NCI-H2081 treated with DMSO at 0.1 percent for 48 hours (cell line): Measurements from ENCODE around the gene KRTAP10-7.
"Not testable (repeated sequence)": the region's sequence is repeated elsewhere in the genome, so short reads cannot be mapped to it uniquely, and the experiment has no call there.

Experiments
- DNase-seq: peaks from one replicate; lab custom pipeline; 2025; lab: John Stamatoyannopoulos, UW

KRTAP10-7 gene

DNA sequence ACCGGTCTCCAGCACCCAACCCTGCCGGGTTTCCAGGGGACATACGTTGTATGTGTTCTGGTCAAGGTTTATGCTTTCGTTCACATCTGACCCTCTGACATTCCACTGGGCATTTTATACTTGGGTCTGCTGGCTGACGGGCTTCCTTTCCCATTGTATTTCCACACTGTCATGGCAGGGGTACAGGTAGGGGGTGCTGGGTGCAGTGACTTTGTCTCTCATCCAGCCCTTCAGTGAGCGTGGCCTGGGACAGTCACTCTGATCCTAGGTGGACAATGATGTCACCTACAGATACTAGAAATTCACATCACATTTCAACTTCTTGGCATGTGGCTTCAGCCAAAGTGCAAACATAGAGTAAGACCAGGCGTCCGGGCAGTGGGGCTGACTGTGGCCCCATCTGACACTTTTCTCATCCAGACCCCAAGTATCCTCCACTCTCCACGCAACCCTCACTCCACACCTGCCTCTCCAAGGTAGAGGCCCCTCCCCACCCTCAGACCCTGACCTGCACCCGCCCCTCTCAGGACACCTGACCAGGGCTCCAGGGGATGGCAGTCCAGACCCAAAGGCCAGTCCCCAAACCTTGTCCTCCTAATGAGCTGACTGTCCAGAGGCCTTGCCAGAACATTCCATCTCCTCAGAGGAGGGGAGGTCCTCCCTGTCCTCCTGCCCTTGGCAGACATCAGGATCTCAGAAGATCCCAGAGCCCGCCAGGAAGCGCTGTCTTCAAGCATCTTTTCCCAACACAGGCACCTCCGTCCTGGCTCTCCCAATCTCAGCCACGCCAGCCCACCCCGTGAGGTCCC lies 36.0 kb downstream of the KRTAP10-7 start:
- no peak for DNase-seq

DNA sequence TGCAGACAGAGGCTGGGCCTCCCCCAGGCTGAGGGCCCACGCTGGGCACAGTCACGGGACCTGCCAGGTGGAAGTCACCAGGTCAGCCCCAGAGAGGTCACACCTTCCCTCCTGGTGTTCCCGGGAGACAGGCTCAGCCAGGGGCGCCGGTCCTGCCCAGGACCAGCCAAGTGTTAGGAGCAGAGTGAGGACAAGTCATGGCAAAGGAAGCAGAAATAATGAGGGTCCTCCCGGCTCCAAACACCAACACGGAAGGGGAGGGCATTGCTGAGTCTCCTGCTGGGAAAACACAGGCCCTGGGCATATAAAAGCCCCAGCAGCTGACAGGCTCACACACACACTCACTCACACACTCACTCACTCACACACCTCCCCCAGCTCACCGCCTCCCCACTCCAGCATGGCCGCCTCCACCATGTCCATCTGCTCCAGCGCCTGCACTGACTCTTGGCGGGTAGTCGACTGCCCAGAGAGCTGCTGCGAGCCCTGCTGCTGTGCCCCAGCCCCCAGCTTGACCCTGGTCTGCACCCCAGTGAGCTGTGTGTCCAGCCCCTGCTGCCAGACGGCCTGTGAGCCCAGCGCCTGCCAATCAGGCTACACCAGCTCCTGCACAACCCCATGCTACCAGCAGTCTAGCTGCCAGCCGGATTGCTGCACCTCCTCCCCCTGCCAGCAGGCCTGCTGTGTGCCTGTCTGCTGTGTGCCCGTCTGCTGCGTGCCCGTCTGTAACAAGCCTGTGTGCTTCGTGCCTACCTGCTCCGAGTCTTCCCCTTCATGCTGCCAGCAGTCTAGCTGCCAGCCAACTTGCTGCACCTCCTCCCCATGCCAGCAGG lies 36.8 kb downstream of the KRTAP10-7 start, which contains the start of gene KRTAP10-10:
Gene KRTAP10-10, plus strand, starts transcription at position 339 of the 833 bp plus-strand sequence. Its CDS starts 62 bp downstream, at position 401.
- DNase-seq: no peak

- DNase-seq: not testable (repeated sequence)
These were observed 37.5 kb downstream of the KRTAP10-7 start for GRCh38 chr21:44637851-44638348.

DNA sequence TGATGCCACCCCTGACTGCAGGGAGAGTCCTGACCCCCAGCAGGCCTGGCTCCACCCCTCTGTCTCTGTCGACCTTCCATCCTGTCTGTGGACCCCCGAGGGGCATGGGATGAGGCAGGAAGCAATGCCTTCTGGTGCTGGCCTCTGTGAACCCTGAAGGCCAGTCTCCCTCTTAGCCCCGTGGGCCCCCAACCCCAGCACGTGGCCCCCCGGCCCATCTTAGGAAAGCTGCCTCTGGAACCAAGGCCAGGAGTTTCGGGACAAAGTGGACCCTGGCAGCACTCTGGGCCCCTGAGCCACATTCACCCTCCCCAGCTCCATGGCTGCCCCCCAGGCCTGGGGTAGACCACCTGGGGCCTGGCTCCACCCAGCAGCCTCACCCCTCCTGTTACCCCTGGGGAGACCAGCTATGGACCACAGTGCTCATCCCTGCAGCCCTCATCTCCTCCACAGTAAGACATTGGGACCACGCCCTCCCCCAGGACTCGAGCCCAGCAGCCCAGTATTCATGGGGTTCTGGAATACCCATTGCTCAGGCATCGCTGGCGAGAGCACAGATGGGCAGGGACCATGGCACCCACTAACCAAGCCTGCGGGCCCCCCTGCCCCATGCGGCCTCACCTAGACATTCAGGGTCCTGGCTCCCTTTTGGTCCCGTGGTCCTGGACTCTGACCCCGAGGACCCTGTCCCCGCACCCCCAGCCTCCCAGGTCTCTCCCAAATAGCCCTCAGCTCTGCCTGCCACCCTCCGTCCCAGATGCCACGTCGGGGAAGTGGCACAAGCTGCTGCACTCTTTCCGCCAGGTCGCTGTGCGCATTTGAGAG lies 38.3 kb downstream of the KRTAP10-7 start:
- DNase-seq: not testable (repeated sequence)

GRCh38 chr21:44639331-44639655 lies 38.9 kb downstream of the KRTAP10-7 start:
- no peak for DNase-seq

GRCh38 chr21:44640761-44641160 lies 40.4 kb downstream of the KRTAP10-7 start:
- DNase-seq: no peak

DNA sequence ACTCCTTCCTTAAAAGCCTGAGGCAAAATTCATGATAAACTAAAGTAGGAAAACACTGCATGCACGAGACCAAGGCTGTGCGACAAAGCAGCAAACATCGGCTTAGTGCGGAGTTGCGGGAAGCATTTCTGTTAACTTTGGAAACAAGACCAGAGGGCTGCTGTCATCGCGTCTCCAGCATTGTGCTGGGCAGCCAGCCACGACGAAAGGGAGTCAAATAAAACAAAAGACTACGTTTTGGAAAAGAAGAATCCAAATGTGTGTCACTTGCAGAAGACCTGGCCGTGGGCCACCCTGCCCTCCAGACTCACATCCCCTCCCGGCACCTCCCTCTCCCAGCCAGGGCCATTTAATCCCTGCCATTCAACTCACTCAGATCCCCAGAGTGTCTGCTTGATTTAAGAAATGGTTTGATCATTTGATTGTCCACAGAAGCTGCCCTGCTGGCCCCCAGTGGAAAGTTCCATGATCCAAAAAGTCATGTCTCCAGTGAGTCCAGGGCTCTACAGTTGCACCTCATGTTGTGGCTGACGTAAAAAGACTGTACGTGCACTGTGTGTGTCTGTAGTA lies 43.4 kb downstream of the KRTAP10-7 start:
- peak; percentile 1 for DNase-seq

GRCh38 chr21:44644878-44645277 lies 44.5 kb downstream of the KRTAP10-7 start:
- no peak for DNase-seq

GRCh38 chr21:44646366-44647221 lies 46.2 kb downstream of the KRTAP10-7 start, which contains the start of gene KRTAP10-11:
TSS of gene KRTAP10-11 (plus strand) at chr21:44646414. CDS start at chr21:44646459, 45 bp downstream.
- DNase-seq: not testable (repeated sequence)

DNA sequence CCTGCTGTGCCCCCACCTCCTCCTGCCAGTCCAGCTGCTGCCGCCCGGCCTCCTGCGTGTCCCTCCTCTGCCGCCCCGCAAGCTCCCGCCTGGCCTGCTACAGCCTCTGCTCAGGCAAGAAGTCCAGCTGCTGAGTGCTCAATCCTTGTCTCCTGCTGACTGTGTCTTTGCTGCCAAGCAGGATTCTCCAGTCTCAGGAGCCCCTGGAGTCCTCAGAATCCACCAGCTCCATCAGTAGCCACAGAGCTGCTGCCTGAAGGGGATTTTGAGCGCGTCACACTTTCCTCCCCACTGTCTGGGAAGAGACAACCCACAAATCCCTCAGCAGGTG lies 46.8 kb downstream of the KRTAP10-7 start:
- DNase-seq: no peak

DNA sequence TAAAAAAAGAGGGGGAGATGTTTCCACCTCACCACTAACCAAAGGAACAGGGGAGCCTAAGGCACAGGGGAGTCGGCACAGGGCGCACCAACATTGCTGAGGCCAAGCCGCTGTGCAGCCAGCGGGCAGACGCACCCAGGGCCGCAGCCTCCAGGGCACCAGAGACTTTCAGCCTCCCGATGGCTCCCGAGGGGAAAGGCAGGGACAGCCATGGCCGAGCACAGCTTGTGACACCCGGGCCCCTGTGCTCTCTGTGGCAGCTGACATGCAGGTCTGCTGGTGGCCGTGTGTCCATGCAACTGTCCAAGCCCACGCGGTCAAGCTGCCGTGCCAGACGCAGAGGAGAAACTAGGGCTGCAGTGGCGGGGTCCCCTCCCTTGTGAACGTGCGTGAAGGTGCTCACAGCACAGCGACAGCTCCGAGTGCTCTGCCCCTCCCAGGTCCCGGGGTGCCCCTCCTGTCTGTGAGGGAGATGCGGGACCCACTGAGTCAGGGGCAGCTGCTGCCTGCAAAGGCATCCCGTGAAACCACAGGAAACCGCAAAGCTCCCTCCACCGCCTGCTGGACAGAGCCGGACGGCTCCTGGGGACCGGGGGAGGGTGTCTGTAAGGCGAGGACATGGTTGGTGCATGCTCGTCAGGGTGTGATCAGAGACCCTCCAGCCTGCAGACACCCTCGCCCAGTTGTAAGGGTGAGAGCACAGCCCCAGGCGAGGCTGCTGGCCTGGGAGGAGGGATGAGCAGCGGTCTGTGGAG lies 48.3 kb downstream of the KRTAP10-7 start:
- DNase-seq: no peak

DNA sequence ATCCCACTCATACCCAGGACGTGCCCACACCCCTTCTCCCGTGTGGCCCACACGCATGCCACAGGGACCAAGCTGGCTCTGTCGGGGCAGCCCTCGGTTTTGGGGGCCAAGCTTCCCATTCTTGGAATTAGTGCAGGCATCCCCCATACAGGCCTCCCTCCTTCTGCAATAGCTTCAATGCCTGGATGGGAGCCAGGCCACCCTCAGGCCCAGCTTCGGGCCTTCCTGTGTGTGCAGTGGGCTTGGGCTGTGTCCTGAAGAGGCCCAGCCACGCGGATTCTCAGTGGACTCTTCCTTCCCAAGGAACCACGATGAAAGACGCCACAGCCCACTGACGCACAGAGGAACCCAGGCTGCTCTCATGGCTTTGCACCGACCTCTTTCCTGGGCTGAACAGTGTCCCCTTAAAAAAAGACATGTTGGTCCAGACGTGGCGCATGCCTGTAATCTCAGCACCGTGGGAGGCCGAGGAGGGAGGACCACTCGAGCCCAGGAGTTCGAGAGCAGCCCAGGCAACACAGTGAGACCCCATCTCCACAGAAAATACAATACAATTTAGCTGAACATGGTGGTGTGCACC lies 49.2 kb downstream of the KRTAP10-7 start:
- DNase-seq: no peak

DNA sequence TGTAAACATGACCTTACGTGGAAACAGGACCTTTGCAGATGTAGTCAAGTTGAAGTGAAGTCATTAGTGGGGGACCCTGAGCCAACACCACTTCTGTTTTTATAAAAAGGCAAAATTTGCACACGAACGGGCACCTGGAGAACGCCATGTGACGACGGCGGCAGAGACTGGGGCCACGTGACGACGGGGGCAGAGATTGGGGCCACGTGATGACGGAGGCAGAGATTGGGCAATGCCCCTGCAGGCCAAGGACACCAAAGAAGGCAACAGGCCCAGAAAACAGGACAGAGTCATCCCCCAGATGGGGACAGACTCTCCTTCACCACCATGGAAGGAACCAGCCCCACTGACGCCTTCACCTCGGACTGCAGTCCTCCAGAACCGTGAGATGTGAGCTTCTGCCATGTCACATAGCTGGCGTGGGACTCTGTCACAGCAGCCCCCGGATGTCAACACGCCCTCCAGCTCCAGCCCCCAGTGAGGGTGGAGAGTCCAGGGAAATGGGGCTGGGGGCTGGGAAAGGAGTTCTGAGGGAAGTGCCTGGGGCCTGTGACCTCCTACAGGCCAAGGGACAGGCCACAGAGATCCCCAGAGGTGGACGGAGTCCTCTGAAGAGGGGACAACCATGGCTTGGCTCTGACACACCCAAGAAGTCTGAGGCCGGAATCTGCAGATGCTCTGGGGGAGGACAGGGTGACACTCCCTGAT lies 50.0 kb downstream of the KRTAP10-7 start:
- no peak for DNase-seq

- no peak for DNase-seq
These were observed 50.7 kb downstream of the KRTAP10-7 start for GRCh38 chr21:44650973-44651675.
